GM19238 (cell line): ENCODE data around the gene DPY19L3.
"Not testable (repeated sequence)": the region's sequence is repeated elsewhere in the genome, so short reads cannot be mapped to it uniquely, and the experiment has no call there.

Experiments
- DNase-seq: peaks from one replicate; pipeline ENCODE4 v3.0.0; 2011; ENCODE audit warnings: low spot score; ENCODE audit not compliant: insufficient read length

DPY19L3 gene

DNA sequence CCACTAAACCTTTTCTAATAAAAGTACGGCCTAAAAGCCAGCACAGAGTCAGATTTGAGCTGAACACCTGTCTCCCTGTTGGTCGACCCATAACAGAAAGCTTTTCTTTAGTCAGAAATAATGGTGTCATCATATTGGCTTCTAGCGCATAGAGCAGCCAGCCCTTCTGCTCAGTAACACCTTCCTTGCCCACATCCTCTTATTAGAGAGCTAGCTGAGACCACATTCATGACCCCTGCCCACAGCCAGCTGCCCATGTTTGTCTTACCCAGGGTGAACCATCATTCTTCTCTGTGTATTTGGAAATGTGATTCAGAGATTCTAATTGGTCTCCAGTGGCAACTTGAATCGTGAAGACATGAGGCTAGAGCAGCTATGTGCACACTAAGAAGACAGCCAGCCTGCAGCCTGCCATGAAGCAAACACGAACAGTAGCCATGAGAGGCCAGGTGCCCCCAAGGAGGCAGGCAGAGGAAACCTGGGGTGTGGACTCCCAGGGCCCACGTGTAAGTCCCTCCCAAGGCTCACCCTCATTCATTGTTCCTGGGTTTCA, 93.2 kb downstream of the DPY19L3 start:
- DNase-seq, result no peak

DNA sequence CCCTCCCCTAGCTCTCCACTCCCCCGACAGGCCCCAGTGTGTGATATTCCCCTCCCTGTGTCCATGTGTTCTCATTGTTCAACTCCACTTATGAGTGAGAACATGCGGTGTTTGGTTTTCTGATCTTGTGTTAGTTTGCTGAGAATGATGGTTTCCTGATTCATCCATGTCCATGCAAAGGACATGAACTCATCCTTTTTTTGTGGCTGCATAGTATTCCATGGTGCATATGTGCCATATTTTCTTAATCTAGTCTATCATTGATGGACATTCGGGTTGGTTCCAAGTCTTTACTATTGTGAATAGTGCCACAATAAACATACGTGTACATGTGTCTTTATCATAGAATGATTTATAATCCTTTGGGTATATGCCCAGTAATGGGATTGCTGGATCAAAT, 106.9 kb downstream of the DPY19L3 start:
- not testable (repeated sequence) for DNase-seq

DNA sequence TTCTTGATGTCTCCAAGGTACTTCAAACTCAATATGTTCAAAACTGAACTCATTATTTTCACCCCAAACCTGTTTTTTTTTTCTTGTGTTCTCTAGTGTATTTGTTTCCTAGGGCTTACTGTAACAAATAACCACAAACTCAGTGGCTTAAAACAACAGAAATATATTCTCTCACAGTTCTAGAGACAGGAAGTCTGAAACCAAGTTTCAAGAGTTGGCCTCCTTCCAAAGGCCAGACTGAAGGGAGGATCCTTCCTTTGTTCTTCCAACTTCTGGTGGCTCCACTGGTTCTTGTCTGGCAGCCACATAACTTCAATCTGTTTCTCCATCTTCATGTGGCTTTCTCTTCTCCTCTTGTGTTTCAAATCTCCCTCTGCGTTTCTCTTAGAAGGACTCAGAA, 113.5 kb downstream of the DPY19L3 start:
- DNase-seq, result no peak

DNA sequence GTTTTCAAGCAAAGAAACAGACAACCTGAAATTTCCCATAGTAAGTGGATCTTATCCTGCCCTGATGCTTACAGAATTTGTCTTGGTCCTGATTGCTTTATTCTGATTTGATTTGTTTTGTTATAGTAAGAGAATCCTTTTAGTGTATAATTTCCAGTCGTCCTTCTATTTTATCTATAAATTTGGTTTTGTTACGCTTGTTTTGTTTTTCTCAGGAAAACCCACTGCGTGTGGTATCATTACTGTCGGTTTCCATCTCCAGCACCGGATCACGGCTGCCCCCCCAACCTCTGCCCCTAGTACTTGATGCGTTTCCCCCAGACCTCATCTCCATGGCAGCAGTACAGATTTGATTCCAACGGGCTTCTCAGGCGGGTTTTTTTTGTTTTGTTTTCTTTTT, 117.4 kb downstream of the DPY19L3 start:
- no peak for DNase-seq

DNA sequence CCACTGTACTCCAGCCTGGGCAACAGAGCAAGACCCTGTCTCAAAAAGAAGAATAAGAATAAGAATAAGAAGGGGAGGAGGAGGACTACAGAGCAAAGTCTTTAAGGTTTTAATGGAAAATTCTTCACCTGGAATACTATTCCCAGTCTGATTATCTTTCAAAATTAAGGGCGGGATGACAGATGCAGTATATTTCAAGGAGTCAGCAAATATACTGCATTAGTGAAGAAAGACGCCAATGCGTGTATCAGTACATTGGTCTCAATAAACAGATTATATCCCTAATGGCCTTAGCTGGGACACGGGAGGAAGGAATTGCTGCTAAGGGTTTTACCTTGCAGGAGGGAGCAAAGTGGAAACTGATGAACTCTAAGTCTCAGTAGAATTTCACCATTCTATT, 121.3 kb downstream of the DPY19L3 start:
- no peak for DNase-seq

DNA sequence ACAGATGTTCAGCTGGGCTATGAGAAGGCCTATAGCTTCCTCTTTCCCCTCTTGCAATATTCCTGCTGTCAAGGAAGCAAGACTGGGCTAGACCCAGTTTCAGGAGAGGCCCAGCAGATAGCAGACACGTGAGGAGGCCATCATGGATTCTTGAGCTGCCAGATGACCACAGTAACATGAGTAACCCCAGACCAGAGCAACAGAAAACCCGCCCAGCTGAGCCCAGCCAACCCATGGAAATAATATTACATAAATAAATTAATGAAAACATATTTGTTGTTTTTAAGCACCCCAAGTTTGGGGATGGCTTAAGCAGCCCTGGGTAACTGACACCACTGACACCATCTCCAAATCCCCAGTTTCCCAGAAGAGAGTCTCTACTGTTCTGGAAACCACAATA, 125.2 kb downstream of the DPY19L3 start:
- no peak for DNase-seq

DNA sequence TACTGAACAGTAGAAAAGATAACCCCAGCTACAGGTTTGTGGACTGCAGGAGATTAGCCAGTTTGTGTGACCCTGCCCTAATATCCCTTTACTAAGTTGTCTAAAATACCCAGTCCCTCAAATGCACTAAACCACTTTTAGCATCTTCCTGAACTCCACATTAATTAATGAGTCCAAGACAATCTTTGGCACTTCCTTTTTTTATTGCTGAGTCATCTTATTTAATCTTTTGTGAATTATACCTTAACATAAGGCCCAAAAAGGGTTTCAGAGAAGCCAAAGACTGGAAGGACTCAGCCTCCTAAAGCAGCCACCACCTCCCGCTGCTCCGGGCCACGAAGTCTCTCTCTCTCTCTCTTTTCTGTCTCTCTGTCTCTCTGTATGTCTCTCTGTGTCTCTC, 126.7 kb downstream of the DPY19L3 start:
- no peak for DNase-seq
